Mucosa of descending colon (tissue), 3 donors: ENCODE data around the gene IQCH. TPM values are rescaled to one million over a fixed set of nuclear protein-coding genes. Genes with fewer than 3 reads are reported as not detected.
A peak's percentile ranks its signal among the peaks of the same experiment; 100 is the strongest.

Experiments
- ATAC-seq: fragments of 200-7000 bp; cut with Tn5 transposase; one replicate; pipeline ENCODE4 v1.9.1; 2020; ENCODE audit warnings: mild to moderate bottlenecking, moderate library complexity
- DNase-seq, 3 donors: peaks; one replicate each; pipeline ENCODE4 v3.0.0-alpha.2; 2020
- H3K36me3 ChIP-seq: fragments of 200-600 bp; one replicate; pipeline ENCODE4 v1.8.0; 2021; ENCODE audit warnings: low read depth, mild to moderate bottlenecking
- H3K4me1 ChIP-seq: fragments of 200-600 bp; one replicate; pipeline ENCODE4 v1.8.0; 2021; ENCODE audit warnings: low read depth, mild to moderate bottlenecking
- H3K4me3 ChIP-seq: fragments of 200-600 bp; one replicate; pipeline ENCODE4 v1.8.0; 2021; ENCODE audit warnings: mild to moderate bottlenecking
- H3K9me3 ChIP-seq: fragments of 200-600 bp; one replicate; pipeline ENCODE4 v1.8.0; 2021; ENCODE audit warnings: mild to moderate bottlenecking
- CTCF ChIP-seq: fragments of 200-600 bp; IDR thresholded peaks from one replicate; pipeline ENCODE4 v1.8.0; 2022; ENCODE audit warnings: antibody characterized with exemption, mild to moderate bottlenecking
- intact Hi-C, 2 donors: fragments of 100-400 bp; cut with DNase I in 1 of 2; cut with micrococcal nuclease in 1 of 2; formaldehyde crosslinking; loops; one replicate each; pipeline versions ENCODE4 v1.11.0 to v1.11.1; 2022; cut with DNase I, micrococcal nuclease
- total RNA-seq, 3 donors: library from RNA; stranded (reverse); fragmentation: NEBNext Ultra II Directional in 2 of 3; extraction: Animal tissue kit (Norgen Biotek cat#: 25700) in 2 of 3; gene quantifications; one replicate each; pipeline versions ENCODE4 v1.2.1 to v1.2.4, GENCODE V29; 2021 to 2023
- donor health status: DM: no; HTN: no; CAD: no; lungs with moderate emphysema.
- donor health status: DM: no; HTN: no; CAD: no.
- donor health status: DM: no; HTN: yes; CAD: no.

IQCH gene
- total RNA-seq, 3 donors from 2014 or later = 2.2 to 3.0 (median 2.2) TPM

- Histone ChIP-seq H3K4me3 (no peak overlapping the region), H3K36me3 (no peaks in the 10 kb centered on the region), H3K9me3 (no peaks in the 10 kb centered on the region), H3K4me1 (peaks cover 22% of the 10 kb centered on the region)
- ATAC-seq (peak; percentile 11), DNase-seq (peak; percentile 51 to 54 (median 52))
- intact Hi-C loops = no loop called here
- TF ChIP-seq CTCF = no peak
Measured at GRCh38 chr15:67543348-67543718, 288.7 kb downstream of the IQCH start.

- intact Hi-C loops = no loop called here
- TF ChIP-seq CTCF = no peak
- Histone ChIP-seq H3K4me3 (no peak overlapping the region), H3K9me3 (no peaks in the 10 kb centered on the region), H3K36me3 (no peaks in the 10 kb centered on the region), H3K4me1 (peaks cover 32% of the 10 kb centered on the region)
- ATAC-seq (no peak), DNase-seq (no peak)
Measured at GRCh38 chr15:67544475-67544874, 289.9 kb downstream of the IQCH start.

DNA sequence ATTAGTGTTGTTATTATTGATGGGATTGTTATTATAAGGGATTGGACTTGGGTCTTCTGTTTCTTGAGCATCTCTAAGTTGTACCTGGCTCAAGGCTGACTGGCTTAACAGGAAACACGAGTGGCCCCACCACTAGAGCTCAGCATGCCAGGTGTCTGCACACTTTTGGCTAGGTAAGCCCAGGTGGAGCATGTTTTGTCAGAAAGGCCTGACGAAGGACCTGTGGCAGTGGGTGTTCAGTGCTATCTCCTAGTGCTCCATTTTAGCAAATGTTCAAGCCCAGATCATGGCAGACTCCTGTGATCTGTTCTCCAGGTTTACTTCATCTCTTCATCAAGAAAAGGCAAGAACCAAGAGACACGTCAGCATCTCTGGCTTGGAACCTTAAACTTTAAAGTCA lies 291.3 kb downstream of the IQCH start:
- DNase-seq (no peak), ATAC-seq (no peak)
- TF ChIP-seq CTCF = no peak
- Histone ChIP-seq H3K9me3 (no peaks in the 10 kb centered on the region), H3K36me3 (no peaks in the 10 kb centered on the region), H3K4me3 (no peak overlapping the region), H3K4me1 (peaks cover 37% of the 10 kb centered on the region)
- intact Hi-C loops = no loop called here

GRCh38 chr15:67547064-67547463 lies 292.5 kb downstream of the IQCH start:
- Histone ChIP-seq H3K4me3 (no peak overlapping the region), H3K9me3 (no peaks in the 10 kb centered on the region), H3K4me1 (peaks cover 37% of the 10 kb centered on the region), H3K36me3 (no peaks in the 10 kb centered on the region)
- intact Hi-C loops = no loop called here
- DNase-seq (no peak), ATAC-seq (peak; percentile 16)
- TF ChIP-seq CTCF = no peak

GRCh38 chr15:67547836-67548235 lies 293.2 kb downstream of the IQCH start:
- peaks cover 37% of the 10 kb centered on the region for H3K4me1 ChIP-seq
- no peak for DNase-seq
- no peaks in the 10 kb centered on the region for H3K9me3 ChIP-seq
- no peak overlapping the region for H3K4me3 ChIP-seq
- no peak for ATAC-seq
- intact Hi-C loops = no loop called here
- H3K36me3 ChIP-seq = no peaks in the 10 kb centered on the region
- TF ChIP-seq CTCF = no peak

GRCh38 chr15:67548236-67548852 lies 293.8 kb downstream of the IQCH start:
- Histone ChIP-seq H3K4me3 (no peak overlapping the region), H3K36me3 (no peaks in the 10 kb centered on the region), H3K4me1 (peaks cover 35% of the 10 kb centered on the region), H3K9me3 (no peaks in the 10 kb centered on the region)
- TF ChIP-seq CTCF = no peak
- ATAC-seq = no peak
- DNase-seq = no peak
- intact Hi-C loops = no loop called here
